GM15510 (cell line): ENCODE data around the gene NUDT5.

Source experiments
- POLR2A ChIP-seq: IDR thresholded peaks from 3 replicates; pipeline ENCODE4 v1.6.1; 2011; ENCODE audit warnings: borderline replicate concordance; ENCODE audit not compliant: insufficient read length; ENCODE audit errors: extremely low read depth

NUDT5 gene

DNA sequence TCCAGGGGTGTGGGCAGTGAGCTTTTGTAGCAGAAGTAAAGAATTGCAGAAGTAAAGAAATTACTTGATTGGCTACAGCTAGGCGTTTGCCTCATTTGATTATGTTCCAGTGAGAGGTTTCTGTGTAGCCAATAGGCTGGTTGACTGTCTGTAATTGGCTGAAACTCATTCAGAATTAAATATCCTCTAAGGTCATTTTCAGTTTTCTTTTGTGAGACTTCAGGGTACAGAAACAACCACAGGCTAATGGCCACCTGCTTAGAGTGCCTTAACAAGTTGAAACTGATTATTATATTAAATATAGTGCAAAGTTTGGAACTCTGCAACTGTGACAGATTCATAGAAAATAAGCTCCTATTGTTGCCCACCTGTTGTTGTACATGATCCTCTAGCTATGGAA, 55.7 kb downstream of the NUDT5 start:
- no peak for TF ChIP-seq POLR2A

- TF ChIP-seq POLR2A: no peak
These were observed 60.1 kb downstream of the NUDT5 start for GRCh38 chr10:12135631-12136030.

- TF ChIP-seq POLR2A: no peak
These were observed 65.3 kb downstream of the NUDT5 start for GRCh38 chr10:12130237-12130872.

DNA sequence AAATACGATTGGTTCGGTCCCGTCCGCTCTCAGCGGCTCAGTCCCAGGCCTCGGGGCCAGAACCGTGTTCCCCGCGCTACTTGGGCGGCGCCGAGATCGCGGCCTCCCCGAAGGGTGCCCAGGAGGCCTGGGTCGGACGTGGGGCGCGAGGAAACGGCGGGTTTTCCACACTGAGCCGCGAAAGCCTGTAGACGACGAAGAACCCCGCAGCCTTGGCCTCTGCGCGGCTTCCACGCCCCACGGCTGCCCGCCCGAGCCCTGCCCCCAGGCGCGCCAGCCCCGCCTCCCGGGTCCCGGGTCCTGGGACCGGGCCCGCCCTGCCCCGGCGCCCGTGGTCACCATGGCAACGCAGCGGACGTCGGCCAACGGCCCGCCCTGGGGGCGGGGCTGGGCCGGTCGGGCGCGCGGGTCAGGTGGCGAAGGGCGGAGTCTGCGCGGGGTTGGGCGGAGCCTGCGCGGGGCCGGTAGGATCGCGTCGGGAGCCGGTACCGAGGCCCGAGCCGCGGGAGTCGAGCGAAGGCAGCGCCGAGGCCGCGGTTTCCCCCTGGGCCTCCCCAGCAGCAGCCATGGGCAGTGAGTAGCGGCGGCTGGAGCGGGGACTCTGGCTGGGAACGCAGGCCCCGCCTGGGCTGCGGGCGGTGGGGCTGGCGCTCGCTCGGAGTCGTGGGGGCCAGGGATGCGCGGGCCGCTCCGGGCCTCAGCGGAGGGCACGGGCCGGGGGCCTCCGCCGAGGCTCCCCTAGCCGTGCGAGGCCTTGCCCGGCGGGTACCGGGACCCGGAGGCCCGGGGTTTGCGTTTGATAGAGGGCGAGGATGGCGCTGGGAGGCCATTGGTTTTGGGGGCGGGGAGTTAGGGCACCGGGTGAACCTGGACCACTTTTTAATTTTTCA, 66.2 kb downstream of the NUDT5 start, which contains the start of gene SEC61A2:
SEC61A2 (plus strand) TSS at position 456 of the 890 bp plus-strand sequence; CDS start at position 567, 111 bp downstream.
- peak; percentile 54 for TF ChIP-seq POLR2A

DNA sequence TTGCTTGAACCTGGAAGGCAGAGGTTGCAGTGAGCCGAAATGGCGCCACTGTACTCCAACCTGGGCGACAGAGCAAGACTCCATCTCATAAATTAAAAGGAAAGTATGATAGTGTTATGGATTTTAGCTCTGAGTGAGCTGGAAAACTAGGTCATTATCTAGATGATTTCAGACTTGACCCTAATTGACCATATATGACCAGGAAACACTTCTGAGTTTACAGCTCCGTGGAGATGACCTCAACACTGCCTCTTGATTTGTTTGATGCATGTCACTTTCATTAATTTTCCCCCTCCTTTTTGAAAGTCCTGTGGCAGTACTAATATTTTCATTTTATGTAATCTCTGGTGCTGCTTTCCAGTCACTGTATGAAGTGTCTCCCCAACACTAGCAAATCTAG, 74.0 kb downstream of the NUDT5 start:
- TF ChIP-seq POLR2A: no peak
